D721Med (cell line): ENCODE data around the gene ARHGAP26.

Source experiments
- DNase-seq: peaks from one replicate; pipeline ENCODE4 v3.0.0; 2011; ENCODE audit warnings: low spot score; ENCODE audit not compliant: insufficient read length
- FAIRE-seq: peaks from 2 replicates; lab custom pipeline; 2011; peaks lifted over from hg19 to GRCh38; lab: Jason Lieb, UNC
- TF ChIP-seq, protein P1 (sequence below): IDR thresholded peaks from 2 replicates; pipeline ENCODE4 v1.5.1; 2012; ENCODE audit warnings: mild to moderate bottlenecking, control low read depth; ENCODE audit not compliant: insufficient read depth; ENCODE audit errors: missing control alignments

The ARHGAP26 gene

DNA sequence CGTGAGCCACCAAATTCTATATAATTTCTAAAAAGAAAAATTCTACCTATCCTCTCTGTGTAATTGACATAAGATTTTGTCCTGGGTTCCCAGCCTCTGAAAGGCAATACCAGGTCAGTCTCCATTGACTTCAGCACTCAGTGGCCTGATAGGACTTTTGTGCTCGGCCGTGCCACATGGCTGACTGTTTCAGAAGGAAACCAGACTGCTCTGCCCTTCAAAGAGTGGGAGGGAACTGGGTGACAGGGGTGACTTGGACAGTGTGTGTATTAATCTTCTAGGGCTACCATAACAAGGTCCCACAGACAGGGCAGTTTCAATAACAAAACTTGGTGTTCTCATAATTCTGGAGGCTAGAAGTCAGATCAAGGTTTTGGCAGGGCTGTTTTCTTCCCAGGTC is 43.0 kb downstream of the ARHGAP26 start:
- DNase-seq (no peak), FAIRE-seq (no peak)
- TF ChIP-seq, protein P1, sequence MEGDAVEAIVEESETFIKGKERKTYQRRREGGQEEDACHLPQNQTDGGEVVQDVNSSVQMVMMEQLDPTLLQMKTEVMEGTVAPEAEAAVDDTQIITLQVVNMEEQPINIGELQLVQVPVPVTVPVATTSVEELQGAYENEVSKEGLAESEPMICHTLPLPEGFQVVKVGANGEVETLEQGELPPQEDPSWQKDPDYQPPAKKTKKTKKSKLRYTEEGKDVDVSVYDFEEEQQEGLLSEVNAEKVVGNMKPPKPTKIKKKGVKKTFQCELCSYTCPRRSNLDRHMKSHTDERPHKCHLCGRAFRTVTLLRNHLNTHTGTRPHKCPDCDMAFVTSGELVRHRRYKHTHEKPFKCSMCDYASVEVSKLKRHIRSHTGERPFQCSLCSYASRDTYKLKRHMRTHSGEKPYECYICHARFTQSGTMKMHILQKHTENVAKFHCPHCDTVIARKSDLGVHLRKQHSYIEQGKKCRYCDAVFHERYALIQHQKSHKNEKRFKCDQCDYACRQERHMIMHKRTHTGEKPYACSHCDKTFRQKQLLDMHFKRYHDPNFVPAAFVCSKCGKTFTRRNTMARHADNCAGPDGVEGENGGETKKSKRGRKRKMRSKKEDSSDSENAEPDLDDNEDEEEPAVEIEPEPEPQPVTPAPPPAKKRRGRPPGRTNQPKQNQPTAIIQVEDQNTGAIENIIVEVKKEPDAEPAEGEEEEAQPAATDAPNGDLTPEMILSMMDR, result no peak

DNA sequence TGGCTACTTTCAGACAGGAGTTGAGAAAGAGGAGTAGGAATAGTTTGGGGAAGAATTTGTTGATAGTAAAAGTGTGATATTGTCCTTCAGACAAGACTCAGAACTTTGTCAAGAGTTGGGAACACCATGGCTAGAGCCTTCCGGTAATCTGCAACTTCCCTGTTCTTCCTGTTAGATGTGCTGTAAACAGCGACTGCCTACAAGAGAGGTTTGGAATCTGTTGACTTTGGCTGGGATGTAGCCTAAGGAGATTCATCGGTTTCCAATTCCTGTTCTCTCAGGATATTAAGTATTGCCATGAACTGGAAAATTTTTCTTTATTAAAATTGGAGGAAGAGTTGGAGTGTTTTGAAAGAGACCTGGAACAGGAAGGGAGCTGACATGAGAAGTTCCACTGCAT is 43.9 kb downstream of the ARHGAP26 start:
- no peak for DNase-seq
- no peak for FAIRE-seq
- TF ChIP-seq, protein P1, result no peak

DNA sequence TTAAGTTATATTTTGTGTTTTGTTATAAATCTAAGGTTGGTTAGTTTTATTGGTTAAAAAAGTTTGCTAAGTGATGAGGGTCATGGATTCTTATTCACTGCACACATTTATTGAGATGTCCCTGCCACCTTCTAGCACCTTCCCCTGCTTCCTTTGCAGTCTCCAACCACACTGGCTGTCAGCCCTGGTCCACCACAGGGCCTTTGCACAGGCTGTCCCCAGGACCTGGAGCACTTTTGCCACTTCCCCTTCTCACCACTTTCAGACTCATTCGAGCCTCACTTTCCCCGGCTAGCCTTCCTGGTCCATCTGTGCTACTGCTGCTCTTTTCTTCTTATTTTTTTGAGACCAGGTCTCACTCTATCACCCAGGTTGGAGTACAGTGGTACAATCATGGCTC is 45.3 kb downstream of the ARHGAP26 start:
- TF ChIP-seq, protein P1, result no peak
- DNase-seq (no peak), FAIRE-seq (no peak)

DNA sequence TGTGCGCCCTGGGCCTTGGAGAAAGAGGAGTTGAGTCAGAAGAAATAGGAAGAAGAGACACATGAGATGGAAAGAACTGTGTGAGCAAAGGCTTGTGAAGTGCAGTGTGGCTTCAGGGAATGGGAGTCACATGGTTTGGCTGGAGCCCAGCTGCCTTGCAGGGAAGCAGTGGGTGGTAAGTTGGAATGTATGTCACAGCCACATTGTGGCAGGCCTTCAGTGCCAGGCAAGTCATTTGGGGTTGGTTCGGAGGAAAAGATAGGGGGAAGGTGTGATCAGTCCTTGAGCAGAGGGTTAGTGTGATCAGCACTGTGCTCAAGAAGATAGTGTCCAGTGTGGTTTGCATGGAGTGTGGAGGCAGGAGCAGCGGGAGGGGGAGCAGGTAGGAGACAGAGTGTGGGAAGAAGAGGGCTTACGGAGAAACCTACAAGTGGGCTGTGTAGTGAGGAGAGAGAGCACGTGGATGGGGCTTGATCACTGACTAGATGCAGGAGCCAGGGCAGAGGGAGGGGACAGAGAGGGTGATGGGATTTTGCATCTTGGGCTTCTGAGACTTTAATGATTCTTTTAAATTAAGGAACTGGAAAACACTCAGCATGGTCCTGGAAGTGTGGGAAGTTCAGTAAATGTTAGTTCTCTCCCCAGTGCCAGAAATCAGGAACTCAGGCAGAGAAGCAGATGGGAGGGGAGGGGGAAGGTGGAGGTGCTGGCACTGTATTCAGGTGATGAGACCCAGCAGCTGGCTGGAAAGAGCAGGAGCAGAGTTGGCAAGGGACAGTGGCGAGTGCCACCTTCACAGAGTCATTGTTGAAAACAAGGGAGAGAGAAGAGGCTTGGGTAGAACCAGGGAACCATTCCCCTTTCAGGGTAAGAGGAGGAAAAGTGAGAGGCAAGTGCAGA is 46.6 kb downstream of the ARHGAP26 start:
- FAIRE-seq (no peak), DNase-seq (no peak)
- TF ChIP-seq, protein P1, result no peak

DNA sequence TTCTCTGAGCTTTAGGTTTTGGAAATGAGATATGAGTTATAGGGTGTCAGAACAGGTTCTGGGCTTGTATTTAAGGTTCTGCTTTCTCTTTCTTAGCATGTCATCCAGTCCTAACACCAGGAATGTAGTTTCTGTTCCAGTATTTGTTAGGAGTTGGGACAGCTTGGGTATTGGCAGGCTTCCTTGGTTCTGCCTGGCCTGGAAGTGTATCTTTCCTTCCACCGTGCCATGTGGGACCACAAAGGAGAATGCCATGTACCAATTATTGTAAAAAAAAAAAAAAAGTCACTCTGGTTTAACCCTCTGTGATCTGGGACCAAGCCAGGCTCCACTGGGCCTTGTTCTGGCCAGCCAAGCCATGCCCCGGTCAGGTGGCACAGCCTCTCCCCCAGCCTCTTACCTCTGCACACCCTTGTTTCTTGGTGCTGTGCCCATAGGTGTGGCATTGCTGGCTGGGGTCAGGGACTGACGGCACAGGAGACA is 47.8 kb downstream of the ARHGAP26 start:
- DNase-seq (no peak), FAIRE-seq (no peak)
- TF ChIP-seq, protein P1, result no peak

DNA sequence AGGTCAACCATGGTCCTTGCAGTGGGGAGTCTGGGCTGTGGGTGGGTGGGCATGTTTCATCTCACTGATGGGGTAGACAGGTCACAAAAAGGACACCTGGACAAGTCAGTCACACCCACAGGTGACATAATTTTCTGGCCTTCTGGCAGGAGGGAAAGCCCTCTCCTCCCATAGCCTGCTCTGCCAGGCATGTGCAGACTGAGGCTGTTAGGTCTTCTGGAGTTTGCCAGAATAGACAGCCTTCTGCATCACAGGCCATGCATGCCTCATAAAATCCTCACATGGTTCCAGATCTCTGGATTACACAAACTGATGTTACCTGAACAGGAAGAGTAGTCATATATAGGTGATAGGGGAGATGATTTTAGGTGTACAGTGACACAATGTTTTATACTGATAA is 49.1 kb downstream of the ARHGAP26 start:
- TF ChIP-seq, protein P1, result no peak
- DNase-seq (no peak), FAIRE-seq (no peak)

DNA sequence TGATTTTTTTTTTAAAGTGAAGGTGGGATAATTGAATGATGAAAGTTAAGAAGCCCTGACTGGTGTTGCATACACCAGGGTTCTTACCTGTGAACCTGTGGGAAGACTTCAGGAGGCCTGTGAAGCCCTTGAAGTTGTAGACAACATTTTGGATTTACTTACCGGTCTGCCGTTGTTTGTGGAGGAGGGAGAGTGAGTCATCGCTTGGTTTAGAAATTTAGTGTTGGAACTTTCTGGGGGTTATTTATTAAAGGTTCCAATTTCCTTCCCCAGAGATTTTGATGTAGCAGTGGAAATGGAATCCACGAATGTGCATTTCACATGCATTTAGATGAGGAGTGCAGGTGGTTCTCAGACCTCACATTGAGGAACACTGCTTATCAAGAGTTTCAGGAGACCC is 49.6 kb downstream of the ARHGAP26 start:
- DNase-seq (no peak), FAIRE-seq (no peak)
- TF ChIP-seq, protein P1, result no peak
